Measurements from ENCODE around the gene GALNT1. TPM values are rescaled to one million over a fixed set of nuclear protein-coding genes. Genes with fewer than 3 reads are reported as not detected.

The GALNT1 gene
- total RNA-seq (2011; cell fraction: chromatin; rRNA removed; ENCODE audit: low replicate concordance), result 11.9 and 27.4 TPM in 2 replicates
- 9.7 and 13.2 TPM in 2 replicates for total RNA-seq (2011; cell fraction: nucleolus; rRNA removed)
- total RNA-seq (2011; cell fraction: nucleoplasm; rRNA removed), result 30.3 and 39.2 TPM in 2 replicates
- total RNA-seq (2014; rRNA removed), result 23.4 and 26.3 TPM in 2 replicates
- 54.1 and 64.5 TPM in 2 replicates for total RNA-seq (2014; rRNA removed; fragmentation: Illumina TruSeq; extraction: Trizol)
- total RNA-seq (2015; rRNA removed; fragmentation: Illumina TruSeq; extraction: Trizol), result 44.8 and 48.8 TPM in 2 replicates
- total RNA-seq (2021), result 49.6 and 53.0 TPM in 2 replicates
- polyA plus RNA-seq (2011; rRNA removed), result 36.6 and 42.8 TPM in 2 replicates
- polyA plus RNA-seq (2011; cell fraction: cytosol; rRNA removed), result 5.4 and 19.0 TPM in 2 replicates
- 3.5 and 10.8 TPM in 2 replicates for polyA plus RNA-seq (2011; cell fraction: nucleus; rRNA removed)
- 24.7 and 29.4 TPM in 2 replicates for polyA plus RNA-seq (2012)
- 35.4 and 40.2 TPM in 2 replicates for polyA plus RNA-seq (2014; fragmentation: Illumina TruSeq; extraction: Trizol)
- 10 to 100 TPM; 14.4 to 16.0 TPM for polyA plus RNA-seq (2014; fragmentation: Nextera tagmentation; extraction: Ambion mirVana)
- 20.5 and 22.4 TPM in 2 replicates for polyA plus RNA-seq (2014; rRNA removed)
- 67.7 and 99.4 TPM in 2 replicates for polyA minus RNA-seq (2011; rRNA and poly(A)+ RNA removed)
- polyA minus RNA-seq (2011; cell fraction: cytosol; rRNA and poly(A)+ RNA removed), result 22.2 and 26.7 TPM in 2 replicates
- 9.6 and 21.9 TPM in 2 replicates for polyA minus RNA-seq (2011; cell fraction: nucleus; rRNA and poly(A)+ RNA removed)
- Bru-seq, nascent RNA, result percentile 68 among the genes with signal in this experiment
- BruChase-seq, experiment 1, labeled RNA remaining after a 2-hour chase, result percentile 75 among the genes with signal in this experiment
- BruChase-seq, experiment 2, labeled RNA remaining after a 6-hour chase, result percentile 73 among the genes with signal in this experiment
- long read RNA-seq, experiment 1, transcript GALNT1-201 (11 exons, 3,847 nt), result major isoform, 5 of 134 reads
- long read RNA-seq, experiment 1, partial matches to known transcripts, result 15 of 134 reads
- long read RNA-seq, experiment 1, other reads (novel, unspliced or antisense), result 114 of 134 reads
- long read RNA-seq, experiment 2, partial matches to known transcripts, result 0 of 25 reads
- long read RNA-seq, experiment 2, other reads (novel, unspliced or antisense), result 25 of 25 reads
- long read RNA-seq, experiment 3, partial matches to known transcripts, result 0 of 8 reads
- long read RNA-seq, experiment 3, other reads (novel, unspliced or antisense), result 8 of 8 reads

GRCh38 chr18:35581546-35581897 is at the start of gene GALNT1:
Gene GALNT1 (plus strand): TSS chr18:35581740. CDS start chr18:35654663, 72,923 bp downstream.
- Histone ChIP-seq H3K4me3 (peak within 1 kb of the TSS; percentile 69), H3K79me2 (ENCODE audit: control insufficient read depth, insufficient read depth, low read length) (peaks cover 20% of the 10 kb centered on the region), H3K27ac (ENCODE audit: extremely low read depth, low read depth, low read length) (peak within 1 kb of the TSS; percentile 69), H4K20me1 (replicated peaks; ENCODE audit: control insufficient read depth, insufficient read depth, low read length) (no peaks in the 10 kb centered on the region), H3K4me1 (replicated peaks in 1 of 2; ENCODE audit: control insufficient read depth in 2 of 2, insufficient read depth in 2 of 2, low read length in 2 of 2) (peaks cover 14 to 21% of the 10 kb centered on the region in 2 experiments; a peak in 4 of 5 replicates), H3K9ac (ENCODE audit: insufficient read depth in 1 of 2, low read depth in 2 of 2, low read length in 2 of 2) (peak within 1 kb of the TSS; percentile 72 to 93), H3K9me3 (replicated peaks; ENCODE audit: control insufficient read depth, insufficient read depth, low read depth, low read length) (0 out of 2 replicates have a peak, but pooled peaks cover 6% of the 10 kb centered on the region), H2AFZ (ENCODE audit: low read depth, low read length) (peak within 1 kb of the TSS; percentile 87), H3K9me1 (ENCODE audit: control insufficient read depth, insufficient read depth, low read length) (no peaks in the 10 kb centered on the region), H3K36me3 (ENCODE audit: control insufficient read depth, insufficient read depth, low read length) (no peaks in the 10 kb centered on the region), H3K27me3 (ENCODE audit: control insufficient read depth in 2 of 2, insufficient read depth in 2 of 2, low read length in 2 of 2) (no peaks in the 10 kb centered on the region; a peak in 1 of 5 replicates), H3K4me2 (ENCODE audit: insufficient read depth, low read length) (peak within 1 kb of the TSS; percentile 78)
- BruUV-seq (replicated peaks), result no TSS peak
- POLR2A ChIA-PET, result no interaction called here
- DNase-seq (ENCODE audit: extremely low read depth in 1 of 4, low spot score in 3 of 4) (peak; percentile 10 to 74 (median 72)), ATAC-seq (peak; percentile 64), FAIRE-seq (no peak)
- intact Hi-C loops (cut with micrococcal nuclease) (loop anchor here (5.0 kb wide), 1 partner anchor 174 kb away; no protein-coding TSS in a partner anchor), in situ Hi-C loops (cut with MboI) (no loop called here)
- CTCF ChIA-PET (ENCODE audit: low intra/inter-chr PET ratio), result no interaction called here
- no CpG with 5 or more reads among the region's 74 CpGs for WGBS (ENCODE audit: insufficient coverage, low coverage, missing lambda C conversion rate)
- TF ChIP-seq PHF8 (IDR thresholded peaks at IDR 0.05; ENCODE audit: borderline replicate concordance, low read length) (peak; percentile 13; the same call in 1 of the 2 replicates), E2F8 (IDR thresholded peaks at IDR 0.05; ENCODE audit: low read depth, partially characterized antibody) (no peak), RBM25 (IDR thresholded peaks at IDR 0.05; ENCODE audit: low read depth, low read length, severe bottlenecking) (no peak), CCNT2 (IDR thresholded peaks at IDR 0.05; ENCODE audit: borderline replicate concordance, extremely low read depth, insufficient read length, low read depth, low read length) (peak; percentile 4), ZBTB11 (CRISPR knock-in tag; IDR thresholded peaks at IDR 0.05) (0 out of 6 replicates have a peak, but pooled peaks of 1 of the 3 experiments have one; percentile 26), POLR2G (IDR thresholded peaks at IDR 0.05; ENCODE audit: low read depth, low read length) (0 out of 2 replicates have a peak, but pooled peaks have one; percentile 0), VEZF1 (CRISPR knock-in tag; IDR thresholded peaks at IDR 0.05) (0 out of 2 replicates have a peak, but pooled peaks have one; percentile 8)

Measured in K562 (cell line).